ENCODE measurements around the gene PCDHA10.

- TF ChIP-seq CTCF (IDR thresholded peaks at IDR 0.05; ENCODE audit: insufficient read depth, low read length) (no peak), GABPA (IDR thresholded peaks at IDR 0.05; ENCODE audit: low read depth) (no peak), REST (IDR thresholded peaks at IDR 0.05; ENCODE audit: insufficient replicate concordance, low read depth) (no peak), POLR2AphosphoS5 (IDR thresholded peaks at IDR 0.05; ENCODE audit: low read depth) (no peak)
Observed at GRCh38 chr5:140882591-140882899, 26.8 kb downstream of the PCDHA10 start.

Measured in HL-60 (cell line).